Measurements from ENCODE around the gene PGP. TPM values are rescaled to one million over a fixed set of nuclear protein-coding genes. Genes with fewer than 3 reads are reported as not detected.
"Not testable (repeated sequence)": the region's sequence is repeated elsewhere in the genome, so short reads cannot be mapped to it uniquely, and the experiment has no call there.

Gene PGP
- total RNA-seq, 2 experiments from 2014 or later, result 19.8 to 20.1 TPM

- peaks cover 14% of the 10 kb centered on the region for H3K36me3 Mint-ChIP-seq (ENCODE audit: low read depth)
- ChIA-PET CTCF (no interaction called here), POLR2A (interaction anchor here (1.0 to 2.0 kb wide), 2 partner anchors 8 to 10 kb away, joined by 4 to 9 read pairs; partner anchors contain the start of gene ECI1)
- no peak overlapping the region for H3K4me3 Mint-ChIP-seq
- ATAC-seq (no peak), DNase-seq (no peak)
- no peaks in the 10 kb centered on the region for H3K9me3 Mint-ChIP-seq
- TF ChIP-seq, protein P1, sequence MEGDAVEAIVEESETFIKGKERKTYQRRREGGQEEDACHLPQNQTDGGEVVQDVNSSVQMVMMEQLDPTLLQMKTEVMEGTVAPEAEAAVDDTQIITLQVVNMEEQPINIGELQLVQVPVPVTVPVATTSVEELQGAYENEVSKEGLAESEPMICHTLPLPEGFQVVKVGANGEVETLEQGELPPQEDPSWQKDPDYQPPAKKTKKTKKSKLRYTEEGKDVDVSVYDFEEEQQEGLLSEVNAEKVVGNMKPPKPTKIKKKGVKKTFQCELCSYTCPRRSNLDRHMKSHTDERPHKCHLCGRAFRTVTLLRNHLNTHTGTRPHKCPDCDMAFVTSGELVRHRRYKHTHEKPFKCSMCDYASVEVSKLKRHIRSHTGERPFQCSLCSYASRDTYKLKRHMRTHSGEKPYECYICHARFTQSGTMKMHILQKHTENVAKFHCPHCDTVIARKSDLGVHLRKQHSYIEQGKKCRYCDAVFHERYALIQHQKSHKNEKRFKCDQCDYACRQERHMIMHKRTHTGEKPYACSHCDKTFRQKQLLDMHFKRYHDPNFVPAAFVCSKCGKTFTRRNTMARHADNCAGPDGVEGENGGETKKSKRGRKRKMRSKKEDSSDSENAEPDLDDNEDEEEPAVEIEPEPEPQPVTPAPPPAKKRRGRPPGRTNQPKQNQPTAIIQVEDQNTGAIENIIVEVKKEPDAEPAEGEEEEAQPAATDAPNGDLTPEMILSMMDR (IDR thresholded peaks at IDR 0.05), result no peak
- H3K27me3 Mint-ChIP-seq, result no peaks in the 10 kb centered on the region
- no peak overlapping the region for H3K27ac Mint-ChIP-seq
- intact Hi-C loops (cut with micrococcal nuclease), result no loop called here
- H3K4me1 Mint-ChIP-seq (ENCODE audit: low read depth), result no peaks in the 10 kb centered on the region
These were observed 29.1 kb upstream of the PGP start for GRCh38 chr16:2243781-2244180.

GRCh38 chr16:2243031-2243528, 28.4 kb upstream of the PGP start:
- CTCF ChIA-PET, result no interaction called here
- ATAC-seq, result no peak
- TF ChIP-seq, protein P1 (IDR thresholded peaks at IDR 0.05), result no peak
- Mint-ChIP-seq H3K4me3 (no peak overlapping the region), H3K4me1 (ENCODE audit: low read depth) (no peaks in the 10 kb centered on the region), H3K27ac (no peak overlapping the region), H3K9me3 (no peaks in the 10 kb centered on the region), H3K36me3 (ENCODE audit: low read depth) (peaks cover 10% of the 10 kb centered on the region), H3K27me3 (no peaks in the 10 kb centered on the region)
- POLR2A ChIA-PET, result interaction anchor here (1.0 to 2.0 kb wide), 3 partner anchors 9 to 19 kb away, joined by 3 to 9 read pairs (median 4); partner anchors contain the start of gene ECI1
- intact Hi-C loops (cut with micrococcal nuclease), result no loop called here
- no peak for DNase-seq

GRCh38 chr16:2242598-2242997, 28.0 kb upstream of the PGP start:
- H3K4me1 Mint-ChIP-seq (ENCODE audit: low read depth), result no peaks in the 10 kb centered on the region
- CTCF ChIA-PET, result no interaction called here
- DNase-seq (no peak), ATAC-seq (no peak)
- H3K27ac Mint-ChIP-seq, result no peak overlapping the region
- H3K9me3 Mint-ChIP-seq, result no peaks in the 10 kb centered on the region
- TF ChIP-seq, protein P1 (IDR thresholded peaks at IDR 0.05), result no peak
- no peaks in the 10 kb centered on the region for H3K27me3 Mint-ChIP-seq
- POLR2A ChIA-PET, result interaction anchor here (1.0 to 2.0 kb wide), 4 partner anchors 8 to 20 kb away, joined by 3 to 9 read pairs (median 5); partner anchors contain the start of gene ECI1
- intact Hi-C loops (cut with micrococcal nuclease), result no loop called here
- H3K36me3 Mint-ChIP-seq (ENCODE audit: low read depth), result peaks cover 10% of the 10 kb centered on the region
- H3K4me3 Mint-ChIP-seq, result no peak overlapping the region

DNA sequence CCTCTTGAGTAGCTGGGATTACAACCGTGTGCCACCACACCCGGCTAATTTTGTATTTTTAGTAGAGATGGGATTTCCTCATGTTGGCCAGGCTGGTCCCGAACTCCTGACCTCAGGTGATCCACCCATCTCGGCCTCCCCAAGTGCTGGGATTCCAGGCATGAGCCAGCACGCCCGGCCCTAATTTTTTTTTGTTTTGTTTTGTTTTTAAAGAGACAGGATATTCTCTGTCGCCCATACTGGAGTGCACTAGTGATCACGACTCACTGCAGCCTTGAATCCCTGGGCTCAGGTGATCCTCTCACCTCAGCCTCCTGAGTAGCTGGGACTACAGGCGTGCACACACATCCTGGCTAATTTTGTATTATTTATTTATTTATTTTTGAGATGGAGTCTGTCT, 25.7 kb upstream of the PGP start:
- H3K4me1 Mint-ChIP-seq (ENCODE audit: low read depth); DNase-seq; H3K27me3 Mint-ChIP-seq; ATAC-seq; H3K36me3 Mint-ChIP-seq (ENCODE audit: low read depth); H3K4me3 Mint-ChIP-seq; H3K9me3 Mint-ChIP-seq; intact Hi-C loops (cut with micrococcal nuclease); CTCF ChIA-PET; H3K27ac Mint-ChIP-seq: not testable (repeated sequence)
- POLR2A ChIA-PET, result interaction anchor here (0.5 to 1.3 kb wide), 4 partner anchors 10 to 17 kb away, joined by 3 read pairs; partner anchors contain the start of gene E4F1

GRCh38 chr16:2238838-2239675, 24.4 kb upstream of the PGP start:
- no peak overlapping the region for H3K27ac Mint-ChIP-seq
- CTCF ChIA-PET, result no interaction called here
- H3K4me3 Mint-ChIP-seq, result no peak overlapping the region
- peaks cover 2% of the 10 kb centered on the region for H3K4me1 Mint-ChIP-seq (ENCODE audit: low read depth)
- no peak for ATAC-seq
- TF ChIP-seq, protein P1 (IDR thresholded peaks at IDR 0.05), result no peak
- intact Hi-C loops (cut with micrococcal nuclease), result no loop called here
- H3K36me3 Mint-ChIP-seq (ENCODE audit: low read depth), result peaks cover 14% of the 10 kb centered on the region
- H3K9me3 Mint-ChIP-seq, result no peaks in the 10 kb centered on the region
- no peaks in the 10 kb centered on the region for H3K27me3 Mint-ChIP-seq
- POLR2A ChIA-PET, result interaction anchor here (0.8 to 1.4 kb wide), 7 partner anchors 12 to 84 kb away, joined by 3 to 4 read pairs (median 3); partner anchors contain the start of genes ECI1, RNPS1 and TRAF7
- DNase-seq, result no peak

All from activated CD8-positive, alpha-beta T cell treated with anti-CD3 and anti-CD28 coated beads for 36 hours (primary cell).